ENCODE data around the gene CCNB1IP1. TPM values are rescaled to one million over a fixed set of nuclear protein-coding genes. Genes with fewer than 3 reads are reported as not detected.

Gene CCNB1IP1
- total and polyA plus RNA-seq, 4 experiments from 2014 or later, result 10.6 to 24.3 (median 16.4) TPM

GRCh38 chr14:20347747-20348146 is 14.7 kb upstream of the CCNB1IP1 start:
- H3K27ac ChIP-seq (ENCODE audit: low read depth, low read length), result no peak overlapping the region
- peaks cover 7% of the 10 kb centered on the region for H3K36me3 ChIP-seq (ENCODE audit: insufficient read depth, low read length)
- H3K4me3 ChIP-seq (ENCODE audit: low read length in 2 of 2), result no peak overlapping the region
- Mint-ChIP-seq H3K27ac (no peak overlapping the region), H3K4me3 (no peak overlapping the region), H3K27me3 (no peaks in the 10 kb centered on the region), H3K4me1 (peaks cover 3 to 24% (median 11%) of the 10 kb centered on the region in 4 donors), H3K9me3 (peaks cover 0 to 5% (median 0%) of the 10 kb centered on the region in 8 donors), H3K36me3 (peaks cover 20 to 54% of the 10 kb centered on the region in 2 donors)
- no peaks in the 10 kb centered on the region for H3K9me3 ChIP-seq (ENCODE audit: control insufficient read depth in 1 of 2, low read length in 2 of 2)
- intact Hi-C loops (cut with micrococcal nuclease), result no loop called here
- DNase-seq, result no peak
- H3K27me3 ChIP-seq (ENCODE audit: insufficient read depth, low read length), result no peaks in the 10 kb centered on the region
- CTCF ChIA-PET (ENCODE audit: partially characterized antibody), result interaction anchor here (1.4 kb wide), 1 partner anchor 68 kb away, joined by 3 read pairs; no protein-coding TSS in a partner anchor
- POLR2A ChIA-PET (ENCODE audit: partially characterized antibody), result no interaction called here
- H3K4me1 ChIP-seq (ENCODE audit: insufficient read depth, low read length), result peaks cover 7% of the 10 kb centered on the region

GRCh38 chr14:20346713-20347112 is 13.6 kb upstream of the CCNB1IP1 start:
- ChIA-PET POLR2A (ENCODE audit: partially characterized antibody) (no interaction called here), CTCF (ENCODE audit: partially characterized antibody) (interaction anchor here (9.5 kb wide), 1 partner anchor 19 kb away, joined by 124 read pairs; no protein-coding TSS in a partner anchor)
- no peak overlapping the region for H3K4me3 ChIP-seq (ENCODE audit: low read length in 2 of 2)
- Mint-ChIP-seq H3K36me3 (peaks cover 14 to 50% of the 10 kb centered on the region in 2 donors), H3K27ac (peak overlapping the region in 1 of 7 donors; percentile 27), H3K27me3 (no peaks in the 10 kb centered on the region), H3K4me3 (peak overlapping the region in 1 of 8 donors; percentile 17), H3K9me3 (peaks cover 0 to 5% (median 0%) of the 10 kb centered on the region in 8 donors), H3K4me1 (peaks cover 3 to 28% (median 11%) of the 10 kb centered on the region in 4 donors)
- H3K27ac ChIP-seq (ENCODE audit: low read depth, low read length), result no peak overlapping the region
- H3K9me3 ChIP-seq (ENCODE audit: control insufficient read depth in 1 of 2, low read length in 2 of 2), result no peaks in the 10 kb centered on the region
- DNase-seq, result no peak
- no peaks in the 10 kb centered on the region for H3K27me3 ChIP-seq (ENCODE audit: insufficient read depth, low read length)
- H3K36me3 ChIP-seq (ENCODE audit: insufficient read depth, low read length), result peaks cover 7% of the 10 kb centered on the region
- H3K4me1 ChIP-seq (ENCODE audit: insufficient read depth, low read length), result peaks cover 7% of the 10 kb centered on the region
- intact Hi-C loops (cut with micrococcal nuclease), result no loop called here

GRCh38 chr14:20345366-20345765 is 12.3 kb upstream of the CCNB1IP1 start:
- peak overlapping the region in 4 of 7 donors; percentile 58 to 97 (median 84) for H3K27ac Mint-ChIP-seq
- peaks cover 5 to 32% (median 10%) of the 10 kb centered on the region in 4 donors for H3K4me1 Mint-ChIP-seq
- H3K4me3 Mint-ChIP-seq, result peak overlapping the region in 2 of 8 donors; percentile 4 to 57
- ChIA-PET CTCF (ENCODE audit: partially characterized antibody) (interaction anchor here (4.8 to 9.5 kb wide), 2 partner anchors 18 to 69 kb away, joined by 28 to 124 read pairs; partner anchors contain the start of gene TEP1), POLR2A (ENCODE audit: partially characterized antibody) (no interaction called here)
- no peaks in the 10 kb centered on the region for H3K9me3 ChIP-seq (ENCODE audit: control insufficient read depth in 1 of 2, low read length in 2 of 2)
- H3K36me3 ChIP-seq (ENCODE audit: insufficient read depth, low read length), result peaks cover 7% of the 10 kb centered on the region
- no peaks in the 10 kb centered on the region for H3K27me3 ChIP-seq (ENCODE audit: insufficient read depth, low read length)
- H3K27ac ChIP-seq (ENCODE audit: low read depth, low read length), result no peak overlapping the region
- H3K27me3 Mint-ChIP-seq, result no peaks in the 10 kb centered on the region
- intact Hi-C loops (cut with micrococcal nuclease), result no loop called here
- peaks cover 6 to 40% of the 10 kb centered on the region in 2 donors for H3K36me3 Mint-ChIP-seq
- H3K4me1 ChIP-seq (ENCODE audit: insufficient read depth, low read length), result peaks cover 7% of the 10 kb centered on the region
- peaks cover 0 to 5% (median 0%) of the 10 kb centered on the region in 8 donors for H3K9me3 Mint-ChIP-seq
- H3K4me3 ChIP-seq (ENCODE audit: low read length in 2 of 2), result no peak overlapping the region
- DNase-seq, result no peak

- ChIA-PET CTCF (ENCODE audit: partially characterized antibody) (interaction anchor here (0.9 to 9.5 kb wide), 11 partner anchors 9 to 347 kb away, joined by 3 to 124 read pairs (median 11); partner anchors contain the start of genes CCNB1IP1 and TEP1), POLR2A (ENCODE audit: partially characterized antibody) (interaction anchor here (0.6 to 4.2 kb wide), 25 partner anchors 10 to 1167 kb away, joined by 3 to 70 read pairs (median 6); partner anchors contain the start of genes APEX1, CCNB1IP1, CHD8 and METTL3)
- Mint-ChIP-seq H3K27ac (peak overlapping the region; percentile 97 to 100 (median 98)), H3K9me3 (peaks cover 0 to 5% (median 0%) of the 10 kb centered on the region in 8 donors), H3K36me3 (peaks cover 0 to 33% of the 10 kb centered on the region in 2 donors), H3K27me3 (no peaks in the 10 kb centered on the region), H3K4me1 (peaks cover 5 to 27% (median 10%) of the 10 kb centered on the region in 4 donors), H3K4me3 (peak overlapping the region; percentile 92 to 99 (median 98))
- H3K4me3 ChIP-seq (ENCODE audit: low read length in 2 of 2), result peak overlapping the region; percentile 67 to 71
- no peaks in the 10 kb centered on the region for H3K27me3 ChIP-seq (ENCODE audit: insufficient read depth, low read length)
- intact Hi-C loops (cut with micrococcal nuclease), result loop anchor here (1.0 to 2.0 kb wide), 9 partner anchors 11 to 759 kb away; partner anchors contain the start of genes CCNB1IP1, OSGEP, PIP4P1 and TEP1
- H3K4me1 ChIP-seq (ENCODE audit: insufficient read depth, low read length), result peaks cover 7% of the 10 kb centered on the region
- no peak for DNase-seq
- peak overlapping the region; percentile 94 for H3K27ac ChIP-seq (ENCODE audit: low read depth, low read length)
- no peaks in the 10 kb centered on the region for H3K36me3 ChIP-seq (ENCODE audit: insufficient read depth, low read length)
- H3K9me3 ChIP-seq (ENCODE audit: control insufficient read depth in 1 of 2, low read length in 2 of 2), result no peaks in the 10 kb centered on the region
Measured at GRCh38 chr14:20343862-20344220, 10.8 kb upstream of the CCNB1IP1 start.

- H3K4me1 ChIP-seq (ENCODE audit: insufficient read depth, low read length), result peaks cover 7% of the 10 kb centered on the region
- DNase-seq, result peak; percentile 93 to 96 (median 93)
- ChIA-PET POLR2A (ENCODE audit: partially characterized antibody) (interaction anchor here (0.6 to 4.2 kb wide), 33 partner anchors 11 to 1168 kb away, joined by 3 to 70 read pairs (median 5); partner anchors contain the start of genes APEX1, CCNB1IP1, CHD8 and METTL3), CTCF (ENCODE audit: partially characterized antibody) (interaction anchor here (0.7 to 9.5 kb wide), 14 partner anchors 10 to 642 kb away, joined by 3 to 124 read pairs (median 8); partner anchors contain the start of genes CCNB1IP1, PIP4P1, PNP and TEP1)
- H3K36me3 ChIP-seq (ENCODE audit: insufficient read depth, low read length), result no peaks in the 10 kb centered on the region
- peaks cover 0 to 33% of the 10 kb centered on the region in 2 donors for H3K36me3 Mint-ChIP-seq
- H3K27ac Mint-ChIP-seq, result peak within 1 kb of the TSS; percentile 97 to 100 (median 98)
- H3K4me1 Mint-ChIP-seq, result peaks cover 5 to 27% (median 10%) of the 10 kb centered on the region in 4 donors
- peak within 1 kb of the TSS; percentile 94 for H3K27ac ChIP-seq (ENCODE audit: low read depth, low read length)
- intact Hi-C loops (cut with micrococcal nuclease), result loop anchor here (1.0 to 2.0 kb wide), 9 partner anchors 10 to 760 kb away; partner anchors contain the start of genes CCNB1IP1, OSGEP, PIP4P1 and TEP1
- peak within 1 kb of the TSS; percentile 92 to 99 (median 98) for H3K4me3 Mint-ChIP-seq
- peak within 1 kb of the TSS; percentile 67 to 71 for H3K4me3 ChIP-seq (ENCODE audit: low read length in 2 of 2)
- peaks cover 0 to 5% (median 0%) of the 10 kb centered on the region in 8 donors for H3K9me3 Mint-ChIP-seq
- H3K9me3 ChIP-seq (ENCODE audit: control insufficient read depth in 1 of 2, low read length in 2 of 2), result no peaks in the 10 kb centered on the region
- no peaks in the 10 kb centered on the region for H3K27me3 ChIP-seq (ENCODE audit: insufficient read depth, low read length)
- no peaks in the 10 kb centered on the region for H3K27me3 Mint-ChIP-seq
Measured at GRCh38 chr14:20343092-20343861, 10.2 kb upstream of the CCNB1IP1 start, which contains the start of gene PARP2. TSS of gene PARP2 (plus strand) at chr14:20343635. CDS start at chr14:20343642, 7 bp downstream.

GRCh38 chr14:20341646-20342045 is 8.6 kb upstream of the CCNB1IP1 start:
- POLR2A ChIA-PET (ENCODE audit: partially characterized antibody), result interaction anchor here (0.6 to 4.2 kb wide), 10 partner anchors 9 to 350 kb away, joined by 3 to 70 read pairs (median 32); partner anchors contain the start of genes APEX1, CCNB1IP1, OSGEP and PIP4P1
- Mint-ChIP-seq H3K9me3 (peaks cover 0 to 5% (median 0%) of the 10 kb centered on the region in 8 donors), H3K4me1 (peaks cover 5 to 27% (median 10%) of the 10 kb centered on the region in 4 donors), H3K27me3 (no peaks in the 10 kb centered on the region), H3K36me3 (peaks cover 0 to 26% of the 10 kb centered on the region in 2 donors), H3K4me3 (peak overlapping the region in 3 of 8 donors; percentile 13 to 99 (median 97)), H3K27ac (peak overlapping the region in 3 of 7 donors; percentile 97 to 99 (median 97))
- no peaks in the 10 kb centered on the region for H3K36me3 ChIP-seq (ENCODE audit: insufficient read depth, low read length)
- H3K4me1 ChIP-seq (ENCODE audit: insufficient read depth, low read length), result peaks cover 7% of the 10 kb centered on the region
- no peaks in the 10 kb centered on the region for H3K27me3 ChIP-seq (ENCODE audit: insufficient read depth, low read length)
- no peak overlapping the region for H3K4me3 ChIP-seq (ENCODE audit: low read length in 2 of 2)
- no peaks in the 10 kb centered on the region for H3K9me3 ChIP-seq (ENCODE audit: control insufficient read depth in 1 of 2, low read length in 2 of 2)
- intact Hi-C loops (cut with micrococcal nuclease), result loop anchor here (2.0 kb wide), 1 partner anchor 761 kb away; no protein-coding TSS in a partner anchor
- H3K27ac ChIP-seq (ENCODE audit: low read depth, low read length), result no peak overlapping the region
- CTCF ChIA-PET (ENCODE audit: partially characterized antibody), result interaction anchor here (0.7 to 9.5 kb wide), 8 partner anchors 9 to 349 kb away, joined by 3 to 124 read pairs (median 16); partner anchors contain the start of genes CCNB1IP1 and TEP1
- no peak for DNase-seq

Data from CD4-positive, alpha-beta memory T cell (primary cell).